NCI-H82 treated with DMSO at 0.1 percent for 48 hours (cell line): Measurements from ENCODE around the gene MYO1B.

Source experiments
- DNase-seq: peaks from one replicate; lab custom pipeline; 2025; ENCODE audit not compliant: unreplicated experiment; lab: John Stamatoyannopoulos, UW

The MYO1B gene

GRCh38 chr2:191245046-191245868 is at the start of gene MYO1B:
Gene MYO1B (plus strand): TSS chr2:191245404. CDS start chr2:191276896, 31,492 bp downstream.
- DNase-seq: peak; percentile 51

GRCh38 chr2:191197096-191197495 is 48.1 kb upstream of the MYO1B start:
- DNase-seq: no peak

GRCh38 chr2:191198271-191198670 is 46.9 kb upstream of the MYO1B start:
- DNase-seq: no peak

- DNase-seq: no peak
Observed at GRCh38 chr2:191199929-191200512, 45.2 kb upstream of the MYO1B start.

- DNase-seq: no peak
Observed at GRCh38 chr2:191200910-191201309, 44.3 kb upstream of the MYO1B start.

- no peak for DNase-seq
Observed at GRCh38 chr2:191202209-191202721, 42.9 kb upstream of the MYO1B start.

GRCh38 chr2:191202881-191203397 is 42.3 kb upstream of the MYO1B start:
- DNase-seq: no peak

GRCh38 chr2:191204433-191204832 is 40.8 kb upstream of the MYO1B start:
- no peak for DNase-seq

- DNase-seq: no peak
Observed at GRCh38 chr2:191206613-191207471, 38.4 kb upstream of the MYO1B start.

- no peak for DNase-seq
Observed at GRCh38 chr2:191209340-191209739, 35.9 kb upstream of the MYO1B start.

GRCh38 chr2:191212119-191212518 is 33.1 kb upstream of the MYO1B start:
- DNase-seq: no peak

GRCh38 chr2:191213333-191213732 is 31.9 kb upstream of the MYO1B start:
- no peak for DNase-seq

- DNase-seq: no peak
Observed at GRCh38 chr2:191215230-191215629, 30.0 kb upstream of the MYO1B start.

- DNase-seq: no peak
Observed at GRCh38 chr2:191215666-191216065, 29.5 kb upstream of the MYO1B start.

GRCh38 chr2:191217580-191217979 is 27.6 kb upstream of the MYO1B start:
- no peak for DNase-seq

GRCh38 chr2:191218292-191218898 is 26.8 kb upstream of the MYO1B start:
- peak; percentile 3 for DNase-seq

GRCh38 chr2:191220671-191221070 is 24.5 kb upstream of the MYO1B start:
- DNase-seq: no peak

GRCh38 chr2:191221666-191222065 is 23.5 kb upstream of the MYO1B start:
- DNase-seq: no peak

- no peak for DNase-seq
Observed at GRCh38 chr2:191222507-191222906, 22.7 kb upstream of the MYO1B start.

- DNase-seq: no peak
Observed at GRCh38 chr2:191222952-191223351, 22.3 kb upstream of the MYO1B start.

- DNase-seq: no peak
Observed at GRCh38 chr2:191225126-191225525, 20.1 kb upstream of the MYO1B start.
